K562 (cell line): ENCODE results near the gene PYGO2. TPM values are rescaled to one million over a fixed set of nuclear protein-coding genes. Genes with fewer than 3 reads are reported as not detected.
A peak's percentile ranks its signal among the peaks of the same experiment; 100 is the strongest.

Source experiments
- BHLHE40 ChIP-seq: IDR thresholded peaks from 2 replicates; pipeline ENCODE4 v1.6.1; 2011; ENCODE audit warnings: low read length, improper control_type of control experiment
- FOXA1 ChIP-seq: fragments of 450-650 bp; IDR thresholded peaks from 2 replicates; pipeline ENCODE4 v1.6.1; 2016; ENCODE audit warnings: mild to moderate bottlenecking, borderline replicate concordance
- GABPB1 ChIP-seq: sonication (generic); formaldehyde crosslinking; IDR thresholded peaks from 2 replicates; pipeline ENCODE4 v1.8.0; 2022; ENCODE audit warnings: mild to moderate bottlenecking, missing genetic modification reagents
- HINFP ChIP-seq: fragments of 450-650 bp; conservative IDR thresholded peaks from 2 replicates; pipeline ENCODE4 v1.6.1; 2016; ENCODE audit warnings: missing genetic modification characterization, low read depth, mild to moderate bottlenecking, control low read depth, missing compliant biosample characterization
- KDM2B ChIP-seq: fragments of 250-450 bp; sonication (Bioruptor Pico); IDR thresholded peaks from 2 replicates; pipeline ENCODE4 v1.8.0; 2021; ENCODE audit warnings: mild to moderate bottlenecking, moderate library complexity
- RAD51 ChIP-seq: fragments of 450-650 bp; IDR thresholded peaks from 2 replicates; pipeline ENCODE4 v1.7.1; 2016; ENCODE audit warnings: low read depth, mild to moderate bottlenecking, borderline replicate concordance
- RCOR1 ChIP-seq, 2 experiments: IDR thresholded peaks; 2 replicates each; pipeline ENCODE4 v1.6.1; 2012; ENCODE audit warnings: low read depth in 2 of 2, low read length in 2 of 2, borderline replicate concordance in 1 of 2, improper control_type of control experiment in 1 of 2
- SMAD2 ChIP-seq: fragments of 150-350 bp; IDR thresholded peaks from 2 replicates; pipeline ENCODE4 v1.6.1; 2014; ENCODE audit warnings: low read depth, mild to moderate bottlenecking, low read length
- SNIP1 ChIP-seq: fragments of 450-650 bp; IDR thresholded peaks from 2 replicates; pipeline ENCODE4 v1.7.1; 2017; ENCODE audit warnings: low read depth, mild to moderate bottlenecking
- TARDBP ChIP-seq: fragments of 450-650 bp; IDR thresholded peaks from 2 replicates; pipeline ENCODE4 v1.6.1; 2016
- TCF3 ChIP-seq: sonication (generic); formaldehyde crosslinking; IDR thresholded peaks from 2 replicates; pipeline ENCODE4 v1.4.0; 2020; ENCODE audit warnings: mild to moderate bottlenecking, missing genetic modification reagents
- VEZF1 ChIP-seq: fragments of 200-800 bp; sonication (Bioruptor generic); IDR thresholded peaks from 2 replicates; pipeline ENCODE4 v1.6.1; 2017; ENCODE audit warnings: missing genetic modification characterization, missing compliant biosample characterization
- ZNF274 ChIP-seq: IDR thresholded peaks from 2 replicates; pipeline ENCODE4 v1.6.1; 2011; ENCODE audit warnings: low read depth, mild to moderate bottlenecking, low read length, moderate library complexity, borderline replicate concordance
- polyA plus RNA-seq, 8 experiments: library from polyadenylated mRNA; depleted of rRNA in 4 of 8; stranded (reverse) in 5 of 8; unstranded in 3 of 8; fragments of >200 nt; fragmentation: Nextera tagmentation in 2 of 8; fragmentation: Illumina TruSeq in 1 of 8; extraction: Ambion mirVana in 2 of 8; extraction: Trizol in 1 of 8; gene quantifications; 2 replicates each; pipeline versions ENCODE4 v1.2.1 to v1.2.3, GENCODE V29; 2011 to 2014; ENCODE audit warnings: inconsistent platforms in 1 of 8, missing spikeins in 1 of 8
- total RNA-seq, 7 experiments: library from RNA; depleted of rRNA in 6 of 7; stranded (reverse); fragments of >200 nt in 6 of 7; fragmentation: Illumina TruSeq in 2 of 7; extraction: Trizol in 2 of 7; gene quantifications; 2 replicates each; pipeline versions ENCODE4 v1.2.1 to v1.2.3, GENCODE V29; 2011 to 2021; ENCODE audit warnings: low replicate concordance in 1 of 7

The PYGO2 gene
- total and polyA plus RNA-seq, 9 of the 15 experiments (the other 6 are each of a cell fraction or from before 2014, with no cell fraction given) = 8.3 to 36.2 (median 18.2) TPM

DNA sequence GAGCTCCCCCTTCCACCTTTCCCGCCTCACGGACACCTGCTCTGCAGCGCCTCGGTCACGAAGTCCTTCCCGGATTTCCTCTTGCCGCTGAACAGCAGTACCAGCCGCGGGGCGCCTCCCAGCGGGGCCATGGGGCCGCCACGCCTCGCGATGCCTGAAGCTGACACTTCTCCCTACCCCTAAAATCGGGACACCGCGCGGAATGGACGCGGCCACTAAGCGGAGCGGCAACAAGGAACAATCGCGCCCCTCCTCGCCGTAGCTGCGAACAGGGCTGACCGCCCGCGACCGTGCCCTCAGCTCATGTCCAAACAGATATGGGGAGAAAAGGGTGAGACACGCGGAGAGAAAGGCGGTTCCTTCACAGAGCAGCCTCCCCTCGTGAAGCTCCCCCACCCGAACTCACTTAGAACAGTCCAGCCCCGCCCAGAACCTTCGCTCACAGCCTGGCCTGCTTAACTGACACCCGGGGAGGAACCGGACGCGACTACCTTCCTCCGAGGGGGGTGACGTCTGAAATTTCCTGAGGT lies 25.0 kb downstream of the PYGO2 start, which contains the start of gene PMVK (continued):
- TF ChIP-seq RAD51 (peak; percentile 98; the same call in 1 of the 2 replicates), TARDBP (peak; percentile 99), SNIP1 (no peak), HINFP (tag) (no peak), FOXA1 (no peak), ZNF274 (no peak), GABPB1 (CRISPR knock-in tag) (peak; percentile 86), SMAD2 (no peak), BHLHE40 (peak; percentile 64; the same call in 1 of the 2 replicates), KDM2B (CRISPR knock-in tag) (peak; percentile 81; the same call in 1 of the 2 replicates), VEZF1 (peak; percentile 71), RCOR1 (IDR thresholded peaks at IDR 0.05; ENCODE audit: borderline replicate concordance in 1 of 2, low read depth in 2 of 2, low read length in 2 of 2) (peak; percentile 83 to 98), TCF3 (CRISPR knock-in tag) (peak; percentile 62)
- TF ChIP-seq, all 486 proteins: peak for 191
